HEK293 (cell line): Measurements from ENCODE around the gene PRRG4.
A peak's percentile ranks its signal among the peaks of the same experiment; 100 is the strongest.

Source experiments
- CTCF ChIA-PET: fragments of 350-600 bp; formaldehyde crosslinking; extraction: SDS; loops from one replicate; lab custom pipeline; 2021; ENCODE audit warnings: antibody characterized with exemption; lab: Yijun Ruan, JAX
- POLR2A ChIA-PET: fragments of 300-600 bp; formaldehyde crosslinking; extraction: SDS; loops from one replicate; lab custom pipeline; 2020; ENCODE audit warnings: antibody characterized with exemption, inconsistent platforms; lab: Yijun Ruan, JAX
- H3K27ac ChIP-seq: fragments of 200-500 bp; sonication (Bioruptor generic); 2 replicates; pipeline ENCODE4 v1.5.1; 2014; ENCODE audit warnings: low read depth, low read length, control low read depth, inconsistent platforms; ENCODE audit errors: extremely low read depth
- H3K36me3 ChIP-seq, 2 experiments: fragments of 200-500 bp in 1 of 2; sonication (Bioruptor generic) in 1 of 2; 1 replicate in 1 of 2; 2 replicates in 1 of 2; pipeline ENCODE4 v1.5.1; 2014 to 2017; ENCODE audit warnings: inconsistent platforms in 2 of 2, low read length in 2 of 2; ENCODE audit not compliant: control insufficient read depth in 2 of 2, insufficient read depth in 1 of 2
- H3K4me1 ChIP-seq: fragments of 200-500 bp; sonication (Bioruptor generic); 2 replicates; pipeline ENCODE4 v1.5.1; 2014; ENCODE audit warnings: mild to moderate bottlenecking, low read length, inconsistent platforms; ENCODE audit not compliant: control insufficient read depth, insufficient read depth
- H3K4me3 ChIP-seq: 2 replicates; pipeline ENCODE4 v1.5.1; 2011; ENCODE audit warnings: low read depth, mild to moderate bottlenecking, control low read depth, low read length, moderate library complexity
- H3K9me3 ChIP-seq: fragments of 200-500 bp; sonication (Bioruptor generic); 2 replicates; pipeline ENCODE4 v1.5.1; 2014; ENCODE audit warnings: low read depth, low read length, inconsistent platforms; ENCODE audit not compliant: control insufficient read depth, insufficient read depth
- GLIS1 ChIP-seq: fragments of 450-650 bp; formaldehyde crosslinking; IDR thresholded peaks from 2 replicates; pipeline ENCODE4 v1.5.1; 2016; ENCODE audit warnings: missing biosample characterization, missing genetic modification characterization
- IKZF3 ChIP-seq: fragments of 450-650 bp; IDR thresholded peaks from 2 replicates; pipeline ENCODE4 v1.5.0; 2018; ENCODE audit warnings: missing biosample characterization, mild to moderate bottlenecking, missing genetic modification characterization, moderate library complexity
- ZNF133 ChIP-seq: fragments of 450-650 bp; formaldehyde crosslinking; IDR thresholded peaks from 2 replicates; pipeline ENCODE4 v1.5.1; 2016; ENCODE audit warnings: missing biosample characterization, missing genetic modification characterization
- ZNF341 ChIP-seq: fragments of 450-650 bp; formaldehyde crosslinking; IDR thresholded peaks from 2 replicates; pipeline ENCODE4; 2016; ENCODE audit warnings: low read depth, missing biosample characterization, missing genetic modification characterization
- ZNF548 ChIP-seq: fragments of 450-650 bp; formaldehyde crosslinking; IDR thresholded peaks from 2 replicates; pipeline ENCODE4 v1.5.1; 2016; ENCODE audit warnings: missing biosample characterization, missing genetic modification characterization
- ZNF600 ChIP-seq: fragments of 450-650 bp; formaldehyde crosslinking; IDR thresholded peaks from 2 replicates; pipeline ENCODE4 v1.5.1; 2016; ENCODE audit warnings: missing biosample characterization, missing genetic modification characterization
- ZNF785 ChIP-seq: fragments of 450-650 bp; formaldehyde crosslinking; IDR thresholded peaks from 2 replicates; pipeline ENCODE4 v1.5.1; 2016; ENCODE audit warnings: missing biosample characterization, missing genetic modification characterization
- TF ChIP-seq, protein P1 (sequence below): IDR thresholded peaks from 2 replicates; pipeline ENCODE4 v1.6.1; 2011; ENCODE audit warnings: mild to moderate bottlenecking, low read depth, low read length, borderline replicate concordance
- TF ChIP-seq, protein P2 (sequence below): fragments of 450-650 bp; formaldehyde crosslinking; IDR thresholded peaks from 2 replicates; pipeline ENCODE4 v1.5.1; 2016; ENCODE audit warnings: missing biosample characterization, missing genetic modification characterization, borderline replicate concordance
- TF ChIP-seq, protein P3 (sequence below): fragments of 450-650 bp; formaldehyde crosslinking; IDR thresholded peaks from 2 replicates; pipeline ENCODE4 v1.5.1; 2016; ENCODE audit warnings: missing biosample characterization, missing genetic modification characterization, borderline replicate concordance
- TF ChIP-seq, protein P4 (sequence below): fragments of 450-650 bp; formaldehyde crosslinking; IDR thresholded peaks from 2 replicates; pipeline ENCODE4 v1.5.1; 2016; ENCODE audit warnings: missing biosample characterization, missing genetic modification characterization, borderline replicate concordance
- TF ChIP-seq, protein P5 (sequence below): fragments of 450-650 bp; formaldehyde crosslinking; IDR thresholded peaks from 2 replicates; pipeline ENCODE4 v1.5.1; 2016; ENCODE audit warnings: missing biosample characterization, missing genetic modification characterization

PRRG4 gene

DNA sequence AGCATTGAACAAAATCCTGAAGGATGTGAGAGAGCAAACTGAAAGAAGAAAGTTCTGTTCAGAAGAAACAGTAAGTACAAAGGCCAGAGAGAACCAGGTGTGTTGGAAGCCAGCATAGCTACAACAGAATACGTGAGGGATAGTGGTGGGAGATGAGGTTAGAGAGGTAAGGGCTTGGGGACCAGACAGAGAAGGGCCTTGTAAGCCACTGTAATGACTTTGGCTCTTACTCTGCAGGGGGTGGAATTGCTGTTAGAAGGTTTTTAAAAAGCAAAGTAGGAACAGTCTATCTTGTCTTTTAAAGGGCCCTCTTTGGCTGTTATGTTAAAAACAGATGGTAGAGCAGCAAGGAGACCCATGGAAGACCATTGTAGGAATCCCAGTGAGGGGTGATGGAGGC lies 4.2 kb downstream of the PRRG4 start:
- H3K36me3 ChIP-seq, result peaks cover 0 to 27% of the 10 kb centered on the region in 2 experiments; a peak in 1 of 3 replicates
- H3K9me3 ChIP-seq, result no peaks in the 10 kb centered on the region
- no peaks in the 10 kb centered on the region for H3K4me1 ChIP-seq
- CTCF ChIA-PET, result interaction anchor here (0.6 to 1.0 kb wide), 3 partner anchors 33 to 876 kb away, joined by 3 to 6 read pairs (median 3); no protein-coding TSS in a partner anchor
- POLR2A ChIA-PET, result no interaction called here
- TF ChIP-seq, protein P1, sequence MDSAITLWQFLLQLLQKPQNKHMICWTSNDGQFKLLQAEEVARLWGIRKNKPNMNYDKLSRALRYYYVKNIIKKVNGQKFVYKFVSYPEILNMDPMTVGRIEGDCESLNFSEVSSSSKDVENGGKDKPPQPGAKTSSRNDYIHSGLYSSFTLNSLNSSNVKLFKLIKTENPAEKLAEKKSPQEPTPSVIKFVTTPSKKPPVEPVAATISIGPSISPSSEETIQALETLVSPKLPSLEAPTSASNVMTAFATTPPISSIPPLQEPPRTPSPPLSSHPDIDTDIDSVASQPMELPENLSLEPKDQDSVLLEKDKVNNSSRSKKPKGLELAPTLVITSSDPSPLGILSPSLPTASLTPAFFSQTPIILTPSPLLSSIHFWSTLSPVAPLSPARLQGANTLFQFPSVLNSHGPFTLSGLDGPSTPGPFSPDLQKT, result no peak
- peak; percentile 57; the same call in 1 of the 2 replicates for TF ChIP-seq ZNF600 (tag by site-specific recombination)
- peak; percentile 51; the same call in 1 of the 2 replicates for TF ChIP-seq ZNF341 (tag by site-specific recombination)
- TF ChIP-seq GLIS1 (tag by site-specific recombination), result 0 out of 2 replicates have a peak, but pooled peaks have one; percentile 27
- no peak overlapping the region for H3K27ac ChIP-seq
- no peak overlapping the region for H3K4me3 ChIP-seq

DNA sequence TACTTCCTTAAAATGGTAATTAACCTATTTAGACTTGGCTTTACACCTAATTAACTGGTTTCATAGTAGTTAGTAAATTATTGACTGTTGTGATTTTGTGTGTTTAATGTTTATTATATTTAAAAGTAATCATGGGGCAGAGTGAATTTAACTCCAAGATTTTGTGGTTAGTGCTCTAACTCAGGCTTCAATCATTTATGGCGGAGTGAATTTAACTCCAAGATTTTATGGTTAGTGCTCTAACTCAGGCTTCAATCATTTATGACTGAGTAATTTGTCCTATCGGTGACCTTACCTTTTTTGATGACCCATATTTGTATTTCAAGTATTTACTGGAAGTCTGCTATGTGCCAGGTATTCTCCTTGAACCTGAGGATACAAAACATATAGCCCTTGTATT lies 7.2 kb downstream of the PRRG4 start:
- CTCF ChIA-PET, result no interaction called here
- TF ChIP-seq ZNF341 (tag by site-specific recombination), result no peak
- no peak for TF ChIP-seq ZNF133 (tag by site-specific recombination)
- TF ChIP-seq, protein P2, sequence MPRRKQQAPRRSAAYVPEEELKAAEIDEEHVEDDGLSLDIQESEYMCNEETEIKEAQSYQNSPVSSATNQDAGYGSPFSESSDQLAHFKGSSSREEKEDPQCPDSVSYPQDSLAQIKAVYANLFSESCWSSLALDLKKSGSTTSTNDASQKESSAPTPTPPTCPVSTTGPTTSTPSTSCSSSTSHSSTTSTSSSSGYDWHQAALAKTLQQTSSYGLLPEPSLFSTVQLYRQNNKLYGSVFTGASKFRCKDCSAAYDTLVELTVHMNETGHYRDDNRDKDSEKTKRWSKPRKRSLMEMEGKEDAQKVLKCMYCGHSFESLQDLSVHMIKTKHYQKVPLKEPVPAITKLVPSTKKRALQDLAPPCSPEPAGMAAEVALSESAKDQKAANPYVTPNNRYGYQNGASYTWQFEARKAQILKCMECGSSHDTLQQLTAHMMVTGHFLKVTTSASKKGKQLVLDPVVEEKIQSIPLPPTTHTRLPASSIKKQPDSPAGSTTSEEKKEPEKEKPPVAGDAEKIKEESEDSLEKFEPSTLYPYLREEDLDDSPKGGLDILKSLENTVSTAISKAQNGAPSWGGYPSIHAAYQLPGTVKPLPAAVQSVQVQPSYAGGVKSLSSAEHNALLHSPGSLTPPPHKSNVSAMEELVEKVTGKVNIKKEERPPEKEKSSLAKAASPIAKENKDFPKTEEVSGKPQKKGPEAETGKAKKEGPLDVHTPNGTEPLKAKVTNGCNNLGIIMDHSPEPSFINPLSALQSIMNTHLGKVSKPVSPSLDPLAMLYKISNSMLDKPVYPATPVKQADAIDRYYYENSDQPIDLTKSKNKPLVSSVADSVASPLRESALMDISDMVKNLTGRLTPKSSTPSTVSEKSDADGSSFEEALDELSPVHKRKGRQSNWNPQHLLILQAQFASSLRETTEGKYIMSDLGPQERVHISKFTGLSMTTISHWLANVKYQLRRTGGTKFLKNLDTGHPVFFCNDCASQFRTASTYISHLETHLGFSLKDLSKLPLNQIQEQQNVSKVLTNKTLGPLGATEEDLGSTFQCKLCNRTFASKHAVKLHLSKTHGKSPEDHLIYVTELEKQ (tag by site-specific recombination), result no peak
- TF ChIP-seq, protein P3, sequence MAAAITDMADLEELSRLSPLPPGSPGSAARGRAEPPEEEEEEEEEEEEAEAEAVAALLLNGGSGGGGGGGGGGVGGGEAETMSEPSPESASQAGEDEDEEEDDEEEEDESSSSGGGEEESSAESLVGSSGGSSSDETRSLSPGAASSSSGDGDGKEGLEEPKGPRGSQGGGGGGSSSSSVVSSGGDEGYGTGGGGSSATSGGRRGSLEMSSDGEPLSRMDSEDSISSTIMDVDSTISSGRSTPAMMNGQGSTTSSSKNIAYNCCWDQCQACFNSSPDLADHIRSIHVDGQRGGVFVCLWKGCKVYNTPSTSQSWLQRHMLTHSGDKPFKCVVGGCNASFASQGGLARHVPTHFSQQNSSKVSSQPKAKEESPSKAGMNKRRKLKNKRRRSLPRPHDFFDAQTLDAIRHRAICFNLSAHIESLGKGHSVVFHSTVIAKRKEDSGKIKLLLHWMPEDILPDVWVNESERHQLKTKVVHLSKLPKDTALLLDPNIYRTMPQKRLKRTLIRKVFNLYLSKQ (tag by site-specific recombination), result no peak
- no peak for TF ChIP-seq ZNF785
- TF ChIP-seq ZNF548, result no peak

DNA sequence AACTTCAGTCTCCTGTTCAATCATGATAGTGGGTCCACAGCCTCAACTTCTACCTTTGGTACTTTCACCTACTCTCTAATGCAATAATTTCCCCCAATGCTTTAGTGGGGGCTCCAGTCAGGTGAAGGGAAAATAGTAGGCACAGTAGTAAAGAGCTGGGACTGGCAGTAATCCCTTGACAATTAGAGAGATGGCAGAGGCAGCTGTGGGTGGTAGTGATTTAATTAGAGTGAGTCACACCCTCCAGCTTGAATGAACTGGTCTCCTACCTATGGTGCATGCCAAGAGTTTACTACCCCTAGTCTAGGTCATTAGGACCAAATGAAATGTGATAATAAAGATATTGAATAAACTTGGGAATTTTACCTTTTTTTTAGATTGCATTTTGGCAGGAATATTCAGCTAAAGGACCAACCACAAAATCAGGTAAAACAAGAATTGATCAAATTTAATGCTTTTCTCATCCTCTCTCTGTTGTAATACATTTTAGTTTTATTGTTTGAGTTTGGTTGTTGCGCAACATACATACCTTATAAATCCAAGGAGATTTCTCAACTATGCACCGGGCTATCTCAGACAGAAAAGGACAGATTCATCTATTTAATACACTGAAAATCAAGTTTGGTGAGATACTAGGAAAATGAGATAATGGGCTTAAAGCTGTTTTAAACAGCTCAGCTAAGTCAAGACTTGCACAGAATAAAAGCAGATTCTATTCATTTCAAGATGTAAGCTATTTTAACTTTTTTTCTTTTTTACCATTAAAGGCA lies 9.0 kb downstream of the PRRG4 start:
- Histone ChIP-seq H3K36me3 (peaks cover 0 to 28% of the 10 kb centered on the region in 2 experiments; a peak in 1 of 3 replicates), H3K4me3 (no peak overlapping the region), H3K9me3 (no peaks in the 10 kb centered on the region), H3K4me1 (no peaks in the 10 kb centered on the region), H3K27ac (no peak overlapping the region)
- ChIA-PET POLR2A (interaction anchor here (1.0 to 1.2 kb wide), 2 partner anchors 9 to 53 kb away, joined by 4 to 6 read pairs; partner anchors contain the start of gene PRRG4), CTCF (interaction anchor here (0.8 to 1.3 kb wide), 2 partner anchors 30 to 227 kb away, joined by 3 to 4 read pairs; no protein-coding TSS in a partner anchor)
- TF ChIP-seq, protein P4, sequence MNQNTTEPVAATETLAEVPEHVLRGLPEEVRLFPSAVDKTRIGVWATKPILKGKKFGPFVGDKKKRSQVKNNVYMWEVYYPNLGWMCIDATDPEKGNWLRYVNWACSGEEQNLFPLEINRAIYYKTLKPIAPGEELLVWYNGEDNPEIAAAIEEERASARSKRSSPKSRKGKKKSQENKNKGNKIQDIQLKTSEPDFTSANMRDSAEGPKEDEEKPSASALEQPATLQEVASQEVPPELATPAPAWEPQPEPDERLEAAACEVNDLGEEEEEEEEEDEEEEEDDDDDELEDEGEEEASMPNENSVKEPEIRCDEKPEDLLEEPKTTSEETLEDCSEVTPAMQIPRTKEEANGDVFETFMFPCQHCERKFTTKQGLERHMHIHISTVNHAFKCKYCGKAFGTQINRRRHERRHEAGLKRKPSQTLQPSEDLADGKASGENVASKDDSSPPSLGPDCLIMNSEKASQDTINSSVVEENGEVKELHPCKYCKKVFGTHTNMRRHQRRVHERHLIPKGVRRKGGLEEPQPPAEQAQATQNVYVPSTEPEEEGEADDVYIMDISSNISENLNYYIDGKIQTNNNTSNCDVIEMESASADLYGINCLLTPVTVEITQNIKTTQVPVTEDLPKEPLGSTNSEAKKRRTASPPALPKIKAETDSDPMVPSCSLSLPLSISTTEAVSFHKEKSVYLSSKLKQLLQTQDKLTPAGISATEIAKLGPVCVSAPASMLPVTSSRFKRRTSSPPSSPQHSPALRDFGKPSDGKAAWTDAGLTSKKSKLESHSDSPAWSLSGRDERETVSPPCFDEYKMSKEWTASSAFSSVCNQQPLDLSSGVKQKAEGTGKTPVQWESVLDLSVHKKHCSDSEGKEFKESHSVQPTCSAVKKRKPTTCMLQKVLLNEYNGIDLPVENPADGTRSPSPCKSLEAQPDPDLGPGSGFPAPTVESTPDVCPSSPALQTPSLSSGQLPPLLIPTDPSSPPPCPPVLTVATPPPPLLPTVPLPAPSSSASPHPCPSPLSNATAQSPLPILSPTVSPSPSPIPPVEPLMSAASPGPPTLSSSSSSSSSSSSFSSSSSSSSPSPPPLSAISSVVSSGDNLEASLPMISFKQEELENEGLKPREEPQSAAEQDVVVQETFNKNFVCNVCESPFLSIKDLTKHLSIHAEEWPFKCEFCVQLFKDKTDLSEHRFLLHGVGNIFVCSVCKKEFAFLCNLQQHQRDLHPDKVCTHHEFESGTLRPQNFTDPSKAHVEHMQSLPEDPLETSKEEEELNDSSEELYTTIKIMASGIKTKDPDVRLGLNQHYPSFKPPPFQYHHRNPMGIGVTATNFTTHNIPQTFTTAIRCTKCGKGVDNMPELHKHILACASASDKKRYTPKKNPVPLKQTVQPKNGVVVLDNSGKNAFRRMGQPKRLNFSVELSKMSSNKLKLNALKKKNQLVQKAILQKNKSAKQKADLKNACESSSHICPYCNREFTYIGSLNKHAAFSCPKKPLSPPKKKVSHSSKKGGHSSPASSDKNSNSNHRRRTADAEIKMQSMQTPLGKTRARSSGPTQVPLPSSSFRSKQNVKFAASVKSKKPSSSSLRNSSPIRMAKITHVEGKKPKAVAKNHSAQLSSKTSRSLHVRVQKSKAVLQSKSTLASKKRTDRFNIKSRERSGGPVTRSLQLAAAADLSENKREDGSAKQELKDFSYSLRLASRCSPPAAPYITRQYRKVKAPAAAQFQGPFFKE, result no peak
- TF ChIP-seq, protein P5, sequence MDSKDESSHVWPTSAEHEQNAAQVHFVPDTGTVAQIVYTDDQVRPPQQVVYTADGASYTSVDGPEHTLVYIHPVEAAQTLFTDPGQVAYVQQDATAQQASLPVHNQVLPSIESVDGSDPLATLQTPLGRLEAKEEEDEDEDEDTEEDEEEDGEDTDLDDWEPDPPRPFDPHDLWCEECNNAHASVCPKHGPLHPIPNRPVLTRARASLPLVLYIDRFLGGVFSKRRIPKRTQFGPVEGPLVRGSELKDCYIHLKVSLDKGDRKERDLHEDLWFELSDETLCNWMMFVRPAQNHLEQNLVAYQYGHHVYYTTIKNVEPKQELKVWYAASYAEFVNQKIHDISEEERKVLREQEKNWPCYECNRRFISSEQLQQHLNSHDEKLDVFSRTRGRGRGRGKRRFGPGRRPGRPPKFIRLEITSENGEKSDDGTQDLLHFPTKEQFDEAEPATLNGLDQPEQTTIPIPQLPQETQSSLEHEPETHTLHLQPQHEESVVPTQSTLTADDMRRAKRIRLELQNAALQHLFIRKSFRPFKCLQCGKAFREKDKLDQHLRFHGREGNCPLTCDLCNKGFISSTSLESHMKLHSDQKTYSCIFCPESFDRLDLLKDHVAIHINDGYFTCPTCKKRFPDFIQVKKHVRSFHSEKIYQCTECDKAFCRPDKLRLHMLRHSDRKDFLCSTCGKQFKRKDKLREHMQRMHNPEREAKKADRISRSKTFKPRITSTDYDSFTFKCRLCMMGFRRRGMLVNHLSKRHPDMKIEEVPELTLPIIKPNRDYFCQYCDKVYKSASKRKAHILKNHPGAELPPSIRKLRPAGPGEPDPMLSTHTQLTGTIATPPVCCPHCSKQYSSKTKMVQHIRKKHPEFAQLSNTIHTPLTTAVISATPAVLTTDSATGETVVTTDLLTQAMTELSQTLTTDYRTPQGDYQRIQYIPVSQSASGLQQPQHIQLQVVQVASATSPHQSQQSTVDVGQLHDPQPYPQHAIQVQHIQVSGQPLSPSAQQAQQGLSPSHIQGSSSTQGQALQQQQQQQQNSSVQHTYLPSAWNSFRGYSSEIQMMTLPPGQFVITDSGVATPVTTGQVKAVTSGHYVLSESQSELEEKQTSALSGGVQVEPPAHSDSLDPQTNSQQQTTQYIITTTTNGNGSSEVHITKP (tag by site-specific recombination), result peak; percentile 64
- TF ChIP-seq IKZF3, result 0 out of 2 replicates have a peak, but pooled peaks have one; percentile 21

More for the DNA sequence above, 7.2 kb downstream of the PRRG4 start:
- POLR2A ChIA-PET, result no interaction called here
- no peak overlapping the region for H3K4me3 ChIP-seq
- H3K36me3 ChIP-seq, result peaks cover 0 to 35% of the 10 kb centered on the region in 2 experiments; a peak in 1 of 3 replicates
- H3K27ac ChIP-seq, result no peak overlapping the region
- no peaks in the 10 kb centered on the region for H3K4me1 ChIP-seq
- H3K9me3 ChIP-seq, result no peaks in the 10 kb centered on the region
